NCI-H345 treated with DMSO at 0.1 percent for 48 hours (cell line): ENCODE results near the gene SP100.
A peak's percentile ranks its signal among the peaks of the same experiment; 100 is the strongest.
"Not testable (repeated sequence)": the region's sequence is repeated elsewhere in the genome, so short reads cannot be mapped to it uniquely, and the experiment has no call there.

Experiments used
- DNase-seq: peaks from one replicate; lab custom pipeline; 2025; ENCODE audit not compliant: unreplicated experiment; lab: John Stamatoyannopoulos, UW

SP100 gene

DNA sequence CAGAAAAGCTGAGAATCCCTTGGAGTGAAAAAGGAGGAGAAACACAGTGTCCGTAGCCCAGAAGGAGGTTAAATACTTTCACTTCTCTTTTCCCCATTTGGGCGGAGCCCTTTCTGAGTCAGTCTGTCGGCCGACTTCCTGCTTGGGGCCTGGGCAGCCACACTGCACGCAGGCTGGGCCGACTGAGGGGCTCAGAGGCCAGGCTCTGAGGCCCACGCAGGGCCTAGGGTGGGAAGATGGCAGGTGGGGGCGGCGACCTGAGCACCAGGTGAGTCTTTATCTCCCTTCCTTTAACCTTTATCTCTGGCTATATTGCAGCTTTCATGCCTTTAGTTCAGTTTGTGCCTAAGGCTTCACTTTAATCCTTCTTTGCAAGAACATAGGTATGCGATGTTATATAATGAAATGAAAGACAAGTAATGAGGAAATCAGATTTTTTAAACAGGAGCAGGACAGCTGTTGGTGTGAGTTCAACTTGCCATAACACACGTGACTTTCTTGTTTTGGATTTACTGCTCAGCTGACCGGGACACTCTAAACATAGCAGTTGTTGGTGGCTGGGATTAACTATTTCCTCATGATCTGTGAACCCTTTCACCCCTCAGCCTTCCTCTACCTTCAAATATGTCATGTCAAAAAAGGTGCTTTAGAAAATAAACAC lies at the start of gene SP100:
Gene SP100, plus strand, starts transcription at position 141 of the 661 bp plus-strand sequence. Its CDS starts 96 bp downstream, at position 237.
- no peak for DNase-seq

DNA sequence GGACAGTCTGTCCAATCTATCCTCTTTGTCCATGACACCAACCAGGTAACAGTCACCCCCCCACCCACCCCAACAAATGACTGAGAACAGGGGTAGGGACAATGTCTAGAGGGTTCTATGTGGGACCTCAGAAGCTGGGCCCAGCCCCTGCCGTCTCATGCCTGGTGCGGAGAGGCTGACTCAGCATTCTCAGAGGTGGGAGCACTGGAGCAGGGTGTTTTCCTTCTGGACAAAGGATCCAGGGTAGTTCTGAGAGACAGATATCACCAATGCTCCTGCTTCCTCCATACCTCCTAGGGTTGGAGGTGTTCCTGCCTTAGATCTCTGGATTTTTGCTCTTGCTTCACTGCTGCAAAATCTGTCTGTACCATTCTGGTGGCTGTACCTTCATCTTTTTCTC lies 33.9 kb upstream of the SP100 start:
- no peak for DNase-seq

DNA sequence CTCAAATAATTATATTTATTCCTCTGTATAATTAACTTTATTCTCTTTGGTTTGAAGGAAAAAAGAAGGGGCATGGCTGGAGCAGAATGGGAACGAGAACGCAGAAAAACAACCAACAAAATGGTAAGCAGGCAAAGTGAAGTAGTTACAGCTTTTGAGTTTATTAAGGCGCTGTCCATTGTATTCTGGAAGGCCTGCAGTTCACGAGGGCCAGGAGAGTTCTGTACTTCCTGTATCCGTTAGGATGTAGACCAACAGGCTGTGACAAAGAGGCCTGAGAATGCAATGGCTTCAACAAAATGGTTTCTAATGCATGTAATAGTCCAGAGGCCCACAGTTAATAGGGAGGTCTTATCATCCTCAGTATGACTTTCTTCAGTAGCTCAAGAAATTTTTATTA lies 32.5 kb upstream of the SP100 start:
- DNase-seq: no peak

DNA sequence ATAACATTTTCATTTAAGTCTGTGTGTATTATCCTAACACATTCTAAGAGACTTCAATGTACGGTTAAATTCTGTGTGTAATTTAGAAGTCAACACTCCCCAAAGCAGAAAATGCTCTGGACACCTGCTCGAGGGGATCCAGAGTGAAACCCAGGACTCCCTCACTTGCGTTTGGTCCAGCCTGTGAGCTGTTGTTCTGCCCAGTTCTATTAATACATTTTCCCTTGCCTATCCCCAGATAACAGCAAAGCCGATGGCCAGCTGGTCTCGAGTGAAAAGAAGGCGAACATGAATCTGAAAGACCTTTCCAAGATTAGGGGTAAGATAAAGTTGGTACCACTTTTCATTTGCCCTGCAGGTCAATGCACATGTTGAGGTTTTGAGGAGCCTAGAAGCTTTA lies 31.0 kb upstream of the SP100 start:
- DNase-seq: no peak

DNA sequence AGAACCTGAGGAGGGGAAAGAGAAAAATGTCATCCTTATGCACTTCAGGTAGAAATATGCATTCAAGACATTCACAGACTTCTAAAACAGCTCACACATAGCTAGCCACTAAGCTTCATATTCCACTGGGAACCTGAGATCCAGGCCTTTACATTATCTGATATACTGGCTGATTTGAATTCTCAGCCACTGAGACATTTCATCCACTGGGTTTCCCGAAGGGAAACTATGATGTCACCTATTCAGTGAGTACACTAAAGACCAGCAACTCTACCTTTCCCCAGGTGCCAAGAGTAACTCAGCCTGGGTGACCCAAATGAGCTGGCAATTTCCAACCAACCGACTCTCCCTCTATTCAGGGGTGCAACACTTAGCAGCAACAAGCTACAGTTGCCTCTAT lies 21.7 kb upstream of the SP100 start:
- DNase-seq: no peak

DNA sequence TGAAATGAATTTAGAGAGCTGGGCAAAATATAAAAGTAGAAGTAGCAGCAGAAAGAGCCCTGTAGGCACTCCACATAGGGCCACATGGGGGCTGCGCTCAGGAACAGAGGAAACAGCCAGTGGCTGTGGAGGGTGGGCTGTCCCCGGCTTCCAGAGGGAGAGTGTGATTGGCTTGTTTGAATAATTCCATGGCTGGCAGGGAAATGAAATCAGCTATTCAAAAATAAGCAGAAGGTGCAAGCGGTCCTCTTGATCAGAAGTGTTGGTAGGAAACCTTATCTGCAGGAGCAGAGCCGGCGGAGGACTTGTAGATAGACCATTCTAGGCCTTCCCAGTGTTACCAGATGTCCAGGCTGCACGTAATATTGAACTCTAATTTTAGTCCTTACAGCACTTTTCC lies 17.3 kb upstream of the SP100 start:
- not testable (repeated sequence) for DNase-seq

DNA sequence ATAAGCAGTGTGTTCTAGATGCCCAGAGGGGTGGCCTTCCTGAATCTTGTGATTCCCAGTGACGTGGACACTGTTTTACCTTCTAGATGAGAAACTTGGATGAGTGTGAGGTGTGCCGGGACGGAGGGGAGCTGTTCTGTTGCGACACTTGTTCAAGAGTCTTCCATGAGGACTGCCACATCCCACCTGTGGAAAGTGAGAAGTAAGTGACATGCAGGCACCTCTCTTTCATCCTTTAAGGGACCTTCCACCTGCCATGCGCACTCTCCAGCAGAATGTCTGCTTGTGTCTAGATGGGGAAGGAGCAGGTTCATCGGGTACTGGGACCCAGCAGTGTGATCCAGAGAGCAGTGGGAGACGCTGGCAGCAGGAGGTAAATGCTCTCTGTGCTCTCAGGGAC lies 16.0 kb upstream of the SP100 start:
- DNase-seq: no peak

DNA sequence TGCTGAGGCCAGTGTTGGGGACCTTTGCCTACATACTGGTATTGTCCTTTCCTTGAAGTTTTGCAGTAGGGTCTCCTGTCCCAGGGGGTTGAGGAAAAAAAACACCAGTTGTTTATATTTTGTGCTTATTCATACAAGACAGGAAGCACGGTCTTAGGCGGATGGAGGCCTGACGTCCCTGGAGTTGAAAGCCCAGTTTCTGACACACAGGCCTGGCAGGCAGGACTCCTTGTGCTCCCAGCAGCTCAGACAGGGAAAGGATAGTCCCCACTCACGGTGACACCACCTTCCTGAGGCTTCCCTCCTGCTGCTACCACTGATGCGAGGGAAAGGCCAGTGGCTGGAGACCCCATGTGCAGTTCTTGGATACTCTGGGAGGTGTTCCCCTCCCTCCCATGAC lies 15.5 kb upstream of the SP100 start:
- no peak for DNase-seq

DNA sequence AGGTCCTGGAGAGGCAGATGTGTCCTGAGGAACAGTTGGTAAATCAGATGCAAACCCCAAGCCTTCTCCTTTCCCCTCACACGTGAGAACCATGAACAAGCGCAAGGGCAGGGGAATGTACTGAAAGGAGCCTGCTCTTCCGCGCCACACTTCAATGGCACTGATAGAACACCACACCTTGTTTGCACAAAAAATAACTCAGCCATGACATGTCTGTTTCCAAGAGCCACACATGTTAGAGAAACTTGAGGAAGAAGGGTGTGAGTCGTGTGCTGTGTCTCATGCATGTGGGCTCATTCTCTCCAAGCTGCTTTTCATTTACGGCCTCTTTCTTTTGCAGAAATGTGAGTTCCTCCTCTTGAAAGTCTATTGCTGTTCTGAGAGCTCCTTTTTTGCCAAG lies 15.0 kb upstream of the SP100 start:
- not testable (repeated sequence) for DNase-seq

DNA sequence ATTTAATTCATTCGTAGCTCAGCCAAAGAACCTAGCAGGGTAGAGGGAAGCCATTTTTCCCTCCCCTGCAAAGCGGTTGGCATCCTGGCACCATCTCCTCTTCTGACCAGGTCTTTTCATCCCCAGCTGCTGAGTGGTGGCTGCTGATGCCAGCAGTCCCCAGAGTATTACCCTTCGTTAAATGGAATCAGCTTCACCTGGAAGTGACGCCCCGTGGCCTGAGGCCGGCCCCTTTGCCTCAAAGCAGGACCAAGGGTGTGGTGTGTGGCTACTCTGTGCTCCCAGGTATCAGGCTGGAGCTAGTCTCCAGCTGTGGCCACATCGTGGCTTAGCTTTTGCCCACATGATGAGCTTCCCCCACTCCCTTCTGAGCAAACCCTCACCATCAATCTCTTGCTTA lies 12.3 kb upstream of the SP100 start:
- no peak for DNase-seq

DNA sequence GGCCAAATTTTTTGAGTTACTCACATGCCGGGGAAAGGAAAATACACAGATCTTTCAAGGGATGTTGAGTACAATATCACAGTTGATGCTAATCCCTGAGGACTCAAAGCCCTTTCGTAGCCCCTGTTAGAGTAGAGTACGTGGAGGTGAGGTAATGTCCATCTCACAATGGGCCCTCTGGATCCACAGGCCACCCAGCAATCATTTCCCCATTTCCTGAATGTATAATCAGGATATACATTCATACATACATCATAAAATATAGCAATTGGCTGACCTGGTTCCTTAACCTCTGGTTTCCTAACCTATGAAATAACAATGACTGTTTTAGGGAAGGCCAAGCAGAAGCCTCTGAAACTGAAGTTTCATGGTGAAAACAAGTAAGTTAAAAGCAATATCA lies 10.2 kb upstream of the SP100 start:
- no peak for DNase-seq

DNA sequence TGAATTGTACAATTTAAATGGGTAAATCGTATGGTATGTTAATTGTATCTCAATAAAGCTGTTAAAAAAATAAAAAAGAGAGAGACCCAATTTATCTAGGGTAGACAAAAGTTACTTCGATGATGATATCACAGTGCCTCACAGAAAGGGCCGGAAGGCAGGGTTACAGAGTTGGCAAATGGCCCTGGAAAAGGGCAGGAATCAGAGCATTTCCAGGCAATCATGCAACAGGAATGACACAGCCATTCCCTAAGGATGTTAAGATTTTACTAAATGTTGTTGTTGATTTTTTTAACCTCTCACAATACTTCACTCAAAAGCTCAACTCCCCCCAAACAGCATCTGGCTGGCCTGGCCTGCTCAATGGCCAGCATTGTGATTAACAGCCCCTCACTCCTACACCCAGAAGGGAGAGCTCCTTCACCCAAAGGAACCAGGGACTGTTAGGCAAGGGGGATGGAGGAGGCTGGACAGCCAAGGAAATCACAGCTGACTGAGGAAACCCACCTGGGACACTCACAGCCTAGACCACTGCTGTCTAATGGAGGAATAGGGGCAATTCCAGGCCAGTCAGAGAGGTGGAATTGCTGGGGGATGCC lies 7.7 kb upstream of the SP100 start:
- DNase-seq: no peak

DNA sequence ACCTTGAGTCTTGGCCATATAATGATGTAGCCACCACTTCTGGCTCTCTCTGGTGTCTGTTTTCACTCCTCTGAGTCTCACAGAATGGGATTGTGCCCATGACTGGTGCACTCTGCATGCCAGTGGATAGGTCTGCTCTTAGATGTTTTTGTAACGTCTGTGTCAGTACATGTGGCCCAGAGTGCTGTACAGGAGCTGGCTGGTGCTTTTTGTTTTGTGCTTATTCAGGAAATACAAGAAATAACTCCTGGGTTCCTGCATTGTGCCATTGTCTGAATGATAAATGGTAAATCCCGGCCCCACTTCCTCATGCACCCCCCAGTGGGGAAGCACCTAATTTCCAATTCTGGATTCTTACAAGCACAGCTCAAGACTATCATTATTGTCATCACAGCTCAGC lies 6.7 kb upstream of the SP100 start:
- DNase-seq: not testable (repeated sequence)

DNA sequence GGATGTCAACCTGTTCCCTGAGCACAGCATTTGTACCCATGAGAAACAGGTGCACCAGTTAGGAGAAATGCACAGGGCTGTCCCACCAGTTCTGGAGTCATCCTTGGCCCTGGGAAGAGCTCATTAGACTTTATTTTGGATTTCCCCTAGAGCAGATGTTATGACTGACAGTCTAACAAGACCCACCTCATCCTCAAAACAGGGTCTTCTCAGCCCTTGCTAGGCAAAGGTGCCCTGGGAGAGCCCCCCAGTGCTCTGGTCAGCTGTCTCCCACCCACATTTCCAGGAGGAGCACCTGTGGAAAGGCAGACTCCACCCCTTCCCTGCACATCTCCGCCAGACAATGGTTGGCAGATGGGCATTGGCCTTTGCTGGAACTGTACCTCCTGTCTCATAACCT lies 5.7 kb upstream of the SP100 start:
- DNase-seq: no peak

DNA sequence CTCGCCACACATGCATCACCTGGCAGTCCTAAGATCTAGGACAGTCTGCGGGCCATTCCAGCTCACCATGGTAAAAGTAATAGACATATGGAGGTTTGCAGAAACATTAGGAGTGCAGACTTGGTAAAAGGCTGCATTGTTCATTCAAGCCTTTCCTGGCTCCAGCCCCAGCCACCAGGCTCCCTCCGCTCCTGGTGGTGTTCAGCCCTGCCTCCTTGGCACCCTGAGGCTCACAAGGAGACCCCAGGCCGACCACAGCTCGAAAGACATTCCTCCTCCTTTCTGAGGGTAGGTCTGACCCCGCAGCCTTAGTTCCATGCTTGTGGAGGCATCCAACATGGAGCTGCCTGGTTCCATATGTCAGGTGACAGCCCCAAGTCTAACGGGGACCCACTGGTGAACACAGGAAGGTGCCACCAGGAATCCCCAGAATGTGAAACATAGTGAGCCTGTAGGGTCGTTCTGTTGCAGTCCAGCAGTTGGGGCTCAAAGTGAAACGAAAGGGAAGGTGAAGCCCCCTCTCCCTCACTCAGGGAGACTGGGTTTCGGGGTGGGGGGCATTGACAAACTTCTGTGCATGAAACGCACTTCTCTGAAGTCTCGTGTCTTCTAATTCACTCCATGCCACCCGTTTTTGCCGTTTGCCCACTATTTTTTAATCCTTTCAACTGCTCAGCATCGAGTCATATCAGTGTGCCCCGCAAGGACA lies 5.0 kb upstream of the SP100 start:
- no peak for DNase-seq

DNA sequence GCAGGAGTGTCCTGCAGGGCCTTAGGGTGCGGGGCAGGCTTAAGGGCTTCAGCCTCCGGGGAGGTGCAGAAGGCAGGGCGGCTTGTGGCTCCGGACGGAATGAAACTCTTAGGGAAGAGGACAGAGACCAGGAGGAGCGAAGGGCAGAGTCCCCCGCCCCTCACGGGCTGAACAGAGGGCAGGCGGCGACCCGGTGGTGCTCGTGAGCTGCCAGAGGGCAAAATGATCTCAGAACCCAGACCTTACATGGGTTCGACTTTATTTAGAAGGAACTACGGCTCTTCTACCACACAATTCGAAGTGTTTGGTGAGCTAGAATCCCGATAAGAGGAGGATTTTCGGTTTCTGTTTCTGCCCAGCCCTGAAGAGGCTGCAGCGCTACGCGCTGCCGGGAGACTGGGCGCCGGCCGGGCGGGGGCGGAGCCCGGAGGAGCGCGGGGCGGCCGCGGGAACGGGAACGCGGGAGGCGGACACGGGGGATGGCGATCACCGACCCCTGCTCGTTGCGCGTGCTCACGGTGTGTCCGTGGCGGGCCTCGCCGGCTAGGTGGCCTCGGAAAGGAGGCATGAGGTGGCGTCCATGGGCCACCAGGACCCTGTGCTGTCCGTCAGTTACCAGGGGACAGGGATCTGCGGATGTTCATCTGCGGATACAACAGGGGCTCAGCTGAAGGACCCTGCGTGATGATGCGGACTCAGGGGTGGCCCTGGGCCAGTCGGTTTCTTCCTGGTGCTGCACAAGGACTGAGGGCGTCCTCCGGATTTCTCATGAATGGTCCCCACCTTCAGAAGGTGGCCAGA lies 4.2 kb upstream of the SP100 start:
- DNase-seq: peak; percentile 35

DNA sequence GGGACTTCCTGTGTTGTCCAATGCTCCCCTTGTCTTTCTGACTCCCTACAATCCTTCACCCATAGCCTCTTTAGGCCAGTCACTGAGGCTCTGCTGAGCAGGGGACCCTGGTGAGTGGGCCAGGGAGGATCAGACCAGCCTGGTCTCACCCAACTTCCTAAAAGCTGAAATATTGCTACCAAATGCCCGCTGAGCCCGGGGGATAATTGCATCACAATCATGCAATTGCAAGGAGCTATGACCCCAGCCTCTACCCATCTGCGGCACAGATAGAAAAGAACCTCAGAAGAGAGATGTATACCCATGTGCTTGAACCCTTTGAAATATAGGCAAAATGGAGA lies 3.7 kb upstream of the SP100 start:
- DNase-seq: no peak

DNA sequence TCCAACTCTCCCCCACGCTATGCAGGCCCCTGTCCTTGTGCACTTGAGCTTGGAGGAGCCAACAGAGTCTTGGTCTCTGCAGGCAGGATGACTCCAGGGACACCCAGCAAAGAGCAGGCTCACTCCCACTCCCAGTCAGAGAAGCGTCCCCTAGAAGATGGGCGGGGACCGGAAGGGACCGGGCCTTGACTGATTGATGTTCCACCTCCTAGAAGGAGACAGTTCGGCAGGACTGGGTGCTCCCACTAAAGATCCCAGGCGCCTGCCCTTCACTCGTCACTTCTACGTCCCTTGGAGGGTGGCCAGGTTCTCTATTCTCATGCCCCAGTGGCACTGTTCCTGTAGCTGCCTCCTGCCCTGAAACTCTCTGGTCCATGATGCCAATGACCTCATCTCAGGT lies 3.2 kb upstream of the SP100 start:
- no peak for DNase-seq

DNA sequence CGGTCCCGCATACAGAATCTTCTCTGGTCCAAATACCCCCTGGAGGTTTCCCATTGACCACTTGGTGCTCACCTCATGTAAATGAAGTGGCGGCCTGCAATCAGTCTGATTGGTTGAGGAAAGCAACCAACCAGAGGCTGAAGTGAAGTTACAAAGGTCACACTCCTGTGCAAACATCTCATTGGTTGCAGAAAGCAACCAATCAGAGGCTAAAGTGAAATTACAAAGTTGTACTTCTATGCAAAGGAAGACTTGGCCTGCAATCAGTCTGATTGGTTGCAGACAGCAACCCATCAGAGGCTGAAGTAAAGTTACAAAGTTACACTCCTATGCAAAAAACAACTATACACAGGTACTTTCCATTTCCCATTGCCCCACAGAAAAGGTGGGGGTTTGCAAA lies 2.5 kb upstream of the SP100 start:
- no peak for DNase-seq

DNA sequence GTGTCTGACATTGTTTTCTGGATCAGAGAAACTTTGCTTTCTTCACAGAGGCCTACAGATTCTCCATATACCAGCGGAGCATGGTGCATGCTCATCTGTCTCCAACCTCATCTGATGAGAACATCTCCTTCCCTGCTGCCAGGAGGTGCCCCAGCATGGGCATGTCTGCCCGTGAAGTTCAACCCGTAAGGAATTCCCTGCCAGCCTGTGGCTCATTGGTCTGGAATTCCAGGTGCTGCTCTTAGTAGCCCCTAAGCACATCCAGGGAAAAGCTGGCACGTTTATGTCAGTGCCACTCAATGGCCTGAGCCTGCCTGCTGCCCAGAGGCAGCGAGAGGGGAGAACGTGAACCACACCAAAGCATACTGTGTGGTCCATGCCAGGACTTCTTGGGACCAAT lies 1.7 kb upstream of the SP100 start:
- no peak for DNase-seq

DNA sequence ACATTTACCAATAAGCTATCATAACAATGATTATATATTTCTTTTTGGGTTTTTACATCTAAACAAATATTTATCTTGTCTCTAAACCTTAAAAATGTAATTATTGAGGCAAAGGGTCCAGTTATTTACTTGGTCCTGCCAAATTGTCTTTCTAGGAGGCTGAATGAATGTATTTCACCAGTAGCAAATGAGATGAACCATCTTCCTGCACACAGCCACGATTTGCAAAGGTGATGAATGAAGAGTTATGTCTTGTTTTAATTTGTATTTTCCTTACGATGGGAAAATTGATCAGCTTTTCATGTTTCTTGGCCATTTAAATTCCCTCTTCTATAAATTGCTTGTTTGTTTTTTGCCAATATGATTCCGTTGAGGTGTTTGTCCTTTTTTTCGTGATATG lies 1.4 kb downstream of the SP100 start:
- no peak for DNase-seq
